Astrocyte of the spinal cord (primary cell): ENCODE measurements around the gene RBBP8NL.
A peak's percentile ranks its signal among the peaks of the same experiment; 100 is the strongest.

ENCODE experiments used
- DNase-seq: peaks from one replicate; pipeline ENCODE4 v3.0.0; 2011; ENCODE audit warnings: low read depth, low spot score
- H3K4me3 ChIP-seq: 2 replicates; pipeline ENCODE4 v1.5.1; 2011; ENCODE audit warnings: low read depth, mild to moderate bottlenecking, low read length, moderate library complexity
- in situ Hi-C: cut with HindIII; loops from 2 replicates; pipeline ENCODE4 v1.10.0; 2017; ENCODE audit warnings: low sequenced_read_pairs
- TF ChIP-seq, protein P1 (sequence below): IDR thresholded peaks from 2 replicates; pipeline ENCODE4 v1.5.1; 2012; ENCODE audit warnings: low read depth, mild to moderate bottlenecking, low read length, inconsistent platforms

RBBP8NL gene

DNA sequence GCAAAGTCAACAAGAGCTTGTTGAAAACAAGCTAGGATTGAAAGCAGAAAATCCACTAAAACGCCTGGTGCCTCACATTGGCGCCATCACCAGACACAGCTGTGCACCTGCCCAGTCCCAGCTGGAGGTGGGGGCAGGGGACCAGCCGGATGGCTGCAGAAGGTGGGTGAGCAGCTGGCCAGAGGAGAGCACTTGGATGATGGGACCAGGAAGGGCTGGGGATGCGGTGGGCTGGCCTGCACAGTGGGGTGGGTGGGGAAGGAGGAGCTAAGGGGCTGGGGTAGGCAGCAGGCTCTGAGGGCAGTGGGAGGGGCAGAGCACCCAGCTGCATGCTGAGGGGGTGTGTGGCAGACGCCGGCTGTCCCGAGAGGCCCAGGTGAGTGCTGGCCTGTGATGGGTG lies 27.3 kb downstream of the RBBP8NL start:
- in situ Hi-C loops, result no loop called here
- DNase-seq, result no peak

DNA sequence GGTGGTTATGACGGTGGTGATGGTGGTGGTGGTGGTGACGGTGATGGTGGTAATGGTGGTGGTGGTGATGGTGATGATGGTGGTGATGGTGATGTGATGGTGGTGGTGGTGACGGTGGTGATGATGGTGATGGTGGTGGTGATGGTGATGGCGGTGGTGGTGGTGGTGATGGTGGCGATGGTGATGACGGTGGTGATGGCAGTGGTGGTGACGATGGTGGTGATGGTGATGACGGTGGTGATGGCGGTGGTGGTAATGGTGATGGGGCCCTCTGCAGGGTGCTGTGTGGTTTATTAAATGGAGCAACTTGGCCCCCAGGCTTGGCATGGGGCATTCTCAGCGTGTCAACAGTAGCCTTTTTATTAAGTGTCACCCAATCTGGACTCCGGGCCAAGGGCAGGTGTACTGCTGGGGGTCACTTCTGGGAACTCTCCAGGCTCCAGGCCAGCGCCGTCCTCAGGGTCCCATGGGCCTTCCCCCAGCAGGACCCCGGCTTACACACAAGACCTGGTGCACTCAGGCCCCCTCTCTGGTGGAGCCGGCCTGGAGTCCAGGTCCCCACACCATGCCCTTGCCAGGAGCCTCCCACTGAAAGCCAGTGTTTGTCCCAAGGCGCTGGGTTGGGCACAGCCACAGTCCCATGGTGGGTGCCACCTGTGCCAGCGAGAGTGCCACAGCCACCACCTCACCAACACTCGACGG lies 29.1 kb downstream of the RBBP8NL start:
- TF ChIP-seq, protein P1, sequence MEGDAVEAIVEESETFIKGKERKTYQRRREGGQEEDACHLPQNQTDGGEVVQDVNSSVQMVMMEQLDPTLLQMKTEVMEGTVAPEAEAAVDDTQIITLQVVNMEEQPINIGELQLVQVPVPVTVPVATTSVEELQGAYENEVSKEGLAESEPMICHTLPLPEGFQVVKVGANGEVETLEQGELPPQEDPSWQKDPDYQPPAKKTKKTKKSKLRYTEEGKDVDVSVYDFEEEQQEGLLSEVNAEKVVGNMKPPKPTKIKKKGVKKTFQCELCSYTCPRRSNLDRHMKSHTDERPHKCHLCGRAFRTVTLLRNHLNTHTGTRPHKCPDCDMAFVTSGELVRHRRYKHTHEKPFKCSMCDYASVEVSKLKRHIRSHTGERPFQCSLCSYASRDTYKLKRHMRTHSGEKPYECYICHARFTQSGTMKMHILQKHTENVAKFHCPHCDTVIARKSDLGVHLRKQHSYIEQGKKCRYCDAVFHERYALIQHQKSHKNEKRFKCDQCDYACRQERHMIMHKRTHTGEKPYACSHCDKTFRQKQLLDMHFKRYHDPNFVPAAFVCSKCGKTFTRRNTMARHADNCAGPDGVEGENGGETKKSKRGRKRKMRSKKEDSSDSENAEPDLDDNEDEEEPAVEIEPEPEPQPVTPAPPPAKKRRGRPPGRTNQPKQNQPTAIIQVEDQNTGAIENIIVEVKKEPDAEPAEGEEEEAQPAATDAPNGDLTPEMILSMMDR, result no peak
- in situ Hi-C loops, result no loop called here
- no peak overlapping the region for H3K4me3 ChIP-seq
- no peak for DNase-seq

More for the DNA sequence above, 27.3 kb downstream of the RBBP8NL start:
- no peak overlapping the region for H3K4me3 ChIP-seq
- TF ChIP-seq, protein P1, result no peak

DNA sequence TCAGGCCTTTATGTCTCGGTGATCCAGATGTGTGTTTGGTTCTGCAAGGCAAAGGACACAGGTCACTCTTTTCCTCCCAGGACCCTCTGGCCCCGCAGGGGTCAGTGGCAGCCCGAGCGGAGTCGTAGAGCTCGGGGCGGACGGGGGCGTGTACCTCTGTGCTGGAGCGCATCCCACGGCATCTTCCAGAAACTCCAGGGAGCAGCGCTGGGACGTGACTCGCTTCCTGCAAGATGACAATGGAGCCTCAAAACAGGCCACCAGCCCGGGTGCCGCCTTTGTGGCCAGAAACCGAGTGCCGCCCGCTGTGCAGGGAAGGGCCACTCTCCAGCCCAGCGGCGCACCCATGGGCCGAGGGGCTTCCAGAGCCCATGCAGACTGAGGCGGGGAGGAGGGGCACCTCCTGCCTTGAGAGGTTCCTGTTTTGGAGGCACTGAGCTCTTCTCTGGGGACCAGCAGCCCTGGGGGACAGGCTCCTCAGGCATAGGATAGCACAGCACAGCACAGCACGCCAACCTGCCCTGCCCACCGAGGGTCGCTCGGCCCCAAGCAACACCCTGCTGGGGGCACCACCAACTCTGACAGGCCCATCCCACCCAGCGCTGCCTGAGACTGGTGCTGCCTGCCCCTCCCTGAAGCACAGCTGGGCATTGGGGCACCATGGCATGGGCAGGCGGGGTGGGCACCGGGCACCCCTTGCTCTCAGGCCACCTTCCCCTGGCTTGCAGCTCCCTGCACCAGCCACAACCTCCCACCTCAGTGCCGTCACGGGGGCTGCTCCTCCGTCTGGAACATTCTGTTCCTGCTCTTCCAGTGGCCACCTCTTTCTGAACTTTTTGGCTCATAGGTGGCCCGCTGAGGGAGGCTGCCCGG lies 30.7 kb downstream of the RBBP8NL start:
- TF ChIP-seq, protein P1, result no peak
- in situ Hi-C loops, result no loop called here
- DNase-seq, result no peak
- no peak overlapping the region for H3K4me3 ChIP-seq

DNA sequence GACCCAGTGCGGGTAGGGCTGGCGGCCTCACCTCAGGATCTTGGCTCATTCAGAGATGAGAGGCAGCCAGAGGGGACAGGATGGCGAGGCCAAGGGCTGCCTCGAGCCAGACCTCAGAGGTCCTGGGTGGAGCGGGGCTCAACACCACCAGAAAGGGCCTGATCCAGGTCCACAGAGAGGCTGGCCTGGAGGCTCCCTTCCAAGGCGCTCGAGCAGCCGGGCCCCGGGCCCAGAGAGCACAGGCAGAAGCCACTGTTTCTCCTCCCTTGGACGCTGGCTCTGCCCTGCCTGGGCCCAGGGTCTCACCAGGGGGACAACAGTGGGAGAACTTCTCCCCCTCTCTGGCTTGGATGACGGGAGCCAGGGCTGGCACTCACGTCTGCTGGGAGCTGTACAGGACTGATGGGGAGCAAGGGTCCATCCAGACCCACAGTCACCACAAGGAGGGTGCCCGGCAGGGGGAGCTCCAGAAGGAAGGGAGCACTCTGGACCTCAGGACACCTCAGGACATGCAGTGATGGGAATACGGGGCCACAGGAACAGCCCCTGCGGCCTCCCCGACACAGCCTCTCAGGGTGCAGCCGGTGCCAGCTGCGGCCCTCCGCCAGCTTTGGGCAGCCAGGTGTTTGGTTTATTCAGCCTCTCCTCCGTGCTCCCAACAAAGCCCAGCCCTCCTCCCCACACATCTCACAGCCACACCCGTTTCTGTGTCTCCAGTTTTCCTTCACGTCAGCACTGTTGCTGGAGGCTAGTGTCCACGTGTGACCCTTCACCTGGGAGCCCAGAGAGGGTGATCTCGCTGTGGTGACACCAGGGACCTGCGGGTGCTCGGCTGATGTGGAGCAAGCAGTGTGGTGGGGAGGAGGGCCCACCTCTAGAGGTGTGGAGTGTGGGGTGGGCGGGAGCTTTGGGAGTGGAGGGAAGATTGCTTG lies 31.8 kb downstream of the RBBP8NL start:
- H3K4me3 ChIP-seq, result no peak overlapping the region
- in situ Hi-C loops, result no loop called here
- TF ChIP-seq, protein P1, result peak; percentile 5
- no peak for DNase-seq

DNA sequence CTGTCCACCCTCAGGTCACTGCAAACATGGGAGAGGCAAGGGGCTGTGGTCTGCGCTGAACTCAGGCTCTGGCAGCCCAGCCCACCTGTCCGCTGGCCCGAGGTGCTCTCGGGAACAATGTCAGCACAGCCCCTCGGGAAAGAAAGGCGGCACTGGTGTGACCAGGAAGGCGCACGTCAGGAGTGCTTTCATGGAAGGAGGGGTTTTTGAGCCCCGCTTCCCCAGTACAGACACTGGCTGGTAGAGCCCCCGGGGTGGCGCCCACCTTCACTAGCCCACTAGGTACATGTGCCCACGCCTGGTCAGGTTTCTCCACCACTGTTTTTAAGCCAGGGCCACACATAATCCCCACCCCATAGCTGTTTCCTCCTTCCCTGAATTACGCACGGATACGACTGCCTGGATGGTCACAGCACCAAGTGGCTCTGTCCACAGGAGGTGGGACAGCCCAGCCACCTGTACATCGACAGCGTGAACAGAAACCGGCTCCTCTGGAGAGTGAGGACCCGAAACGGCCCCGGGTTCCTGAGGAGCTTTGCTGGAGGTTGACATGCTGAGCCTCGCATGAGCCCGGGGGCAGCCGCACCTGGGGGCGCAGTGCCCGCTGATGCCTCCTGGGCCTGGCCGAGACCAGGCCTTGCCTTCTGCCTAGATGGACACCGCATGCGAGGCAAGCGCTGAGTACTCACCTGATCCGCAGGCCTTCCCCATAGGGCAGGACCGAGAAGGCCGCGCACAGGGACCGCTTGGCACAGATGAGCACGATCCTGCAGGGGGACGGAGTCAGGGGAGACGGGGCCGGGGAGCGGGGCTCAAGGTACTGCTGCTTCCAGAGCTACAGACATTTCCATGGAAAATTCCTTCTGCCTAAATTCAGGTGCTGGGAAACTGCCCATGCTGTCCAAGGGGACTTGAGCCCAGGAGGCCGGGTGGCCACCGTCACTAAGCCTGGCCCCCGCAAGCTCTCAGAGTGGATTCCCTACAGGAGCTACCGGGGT lies 32.8 kb downstream of the RBBP8NL start:
- H3K4me3 ChIP-seq, result no peak overlapping the region
- no peak for DNase-seq
- TF ChIP-seq, protein P1, result no peak
- in situ Hi-C loops, result no loop called here
